Activated CD4-positive, alpha-beta memory T cell treated with anti-CD3 and anti-CD28 coated beads for 36 hours (primary cell): ENCODE data around the gene AK2. TPM values are rescaled to one million over a fixed set of nuclear protein-coding genes. Genes with fewer than 3 reads are reported as not detected.

ENCODE experiments used
- total RNA-seq, 2 experiments: library from RNA; stranded (reverse); gene quantifications; one replicate each; pipeline ENCODE4 v1.2.3, GENCODE V29; 2021

Gene AK2
- total RNA-seq, 2 experiments from 2014 or later, result 325 to 328 TPM

Other genes starting within 250 kb of the AK2 start
- gene YARS1, start 219.5 kb downstream of the AK2 start, total RNA-seq, result 100 to 1,000 TPM; 208 to 213 TPM
- 10 to 100 TPM; 30.4 to 32.7 TPM for gene S100PBP, start 219.2 kb downstream of the AK2 start, total RNA-seq
- not detected for gene FNDC5, start 166.0 kb downstream of the AK2 start, total RNA-seq
- gene HPCA, start 150.4 kb downstream of the AK2 start, total RNA-seq, result under 1 TPM in 1 of 2 experiments, not detected in 1; 0.29 TPM
- 1 to 10 TPM; 3.6 to 4.0 TPM for gene TMEM54, start 135.5 kb downstream of the AK2 start, total RNA-seq
- gene RNF19B, start 72.1 kb downstream of the AK2 start, total RNA-seq, result 10 to 100 TPM; 72.4 to 72.8 TPM
- 1 to 10 TPM; 2.5 to 2.9 TPM for gene AZIN2, start 44.3 kb upstream of the AK2 start, total RNA-seq
- gene TRIM62, start 145.2 kb upstream of the AK2 start, total RNA-seq, result 1 to 10 TPM; 3.6 to 3.9 TPM
- gene ZNF362, start 219.6 kb upstream of the AK2 start, total RNA-seq, result 10 to 100 TPM in 1 of 2 experiments, 1 to 10 TPM in 1; 8.7 to 12.9 TPM